B cell (primary cell): Measurements from ENCODE around the gene PSTPIP1. TPM values are rescaled to one million over a fixed set of nuclear protein-coding genes. Genes with fewer than 3 reads are reported as not detected.
A peak's percentile ranks its signal among the peaks of the same experiment; 100 is the strongest.

Source experiments
- ATAC-seq: fragments of 200-7000 bp; cut with Tn5 transposase; one replicate; pipeline ENCODE4 v1.10.0; 2021; ENCODE audit warnings: low read depth, mild to moderate bottlenecking, moderate number of reproducible peaks, moderate library complexity
- CTCF ChIA-PET: fragments of 350-600 bp; sonication (Branson Sonifier 250); formaldehyde crosslinking; loops from one replicate; lab custom pipeline; 2021; ENCODE audit warnings: antibody characterized with exemption, inconsistent platforms; lab: Charles Lee
- POLR2A ChIA-PET: fragments of 350-600 bp; sonication (Branson Sonifier 250); formaldehyde crosslinking; loops from one replicate; lab custom pipeline; 2021; ENCODE audit warnings: antibody characterized with exemption; lab: Charles Lee
- DNase-seq: peaks from one replicate; pipeline ENCODE4 v3.0.0; 2013
- H2AFZ ChIP-seq: 2 replicates; pipeline ENCODE4 v1.6.1; 2012; ENCODE audit warnings: mild to moderate bottlenecking, low read depth, low read length; ENCODE audit not compliant: insufficient read depth, poor library complexity, severe bottlenecking
- H3K27ac ChIP-seq, 2 donors: 1 replicate in 1 of 2; 2 replicates in 1 of 2; pipeline ENCODE4 v1.5.1; 2012 to 2013; ENCODE audit warnings: low read length in 2 of 2, mild to moderate bottlenecking in 2 of 2, moderate library complexity in 1 of 2
- H3K27me3 ChIP-seq, 4 experiments: fragments of 200-600 bp in 1 of 4; sonication (generic) in 1 of 4; replicated peaks in 1 of 4; 1 replicate in 2 of 4; 2 replicates in 2 of 4; pipeline versions ENCODE4 v1.6.1 to v1.7.0; 2013 to 2016; ENCODE audit warnings: low read length in 3 of 4, mild to moderate bottlenecking in 2 of 4, mixed read lengths in 1 of 4, moderate library complexity in 1 of 4; ENCODE audit not compliant: insufficient read depth in 4 of 4, control insufficient read depth in 3 of 4; ENCODE audit errors: control extremely low read depth in 1 of 4
- H3K36me3 ChIP-seq, 2 experiments: replicated peaks in 1 of 2; 1 replicate in 1 of 2; 2 replicates in 1 of 2; pipeline versions ENCODE4 v1.6.1 to v1.7.1; 2013; ENCODE audit warnings: low read length in 1 of 2; ENCODE audit not compliant: insufficient read depth in 2 of 2, control insufficient read depth in 1 of 2; ENCODE audit errors: control extremely low read depth in 1 of 2, extremely low read depth in 1 of 2
- H3K4me1 ChIP-seq, 2 donors: fragments of 200-600 bp in 1 of 2; sonication (generic) in 1 of 2; 1 replicate in 1 of 2; 2 replicates in 1 of 2; pipeline versions ENCODE4 v1.5.1 to v1.6.1; 2013 to 2017; ENCODE audit warnings: low read length in 2 of 2; ENCODE audit not compliant: control insufficient read depth in 2 of 2, insufficient read depth in 2 of 2
- H3K4me2 ChIP-seq: replicated peaks from 2 replicates; pipeline ENCODE3; 2012; ENCODE audit warnings: mild to moderate bottlenecking, low read depth, low read length; ENCODE audit not compliant: poor library complexity, severe bottlenecking
- H3K4me3 ChIP-seq, 5 experiments: fragments of 200-600 bp in 1 of 5; sonication (generic) in 1 of 5; 1 replicate in 3 of 5; 2 replicates in 2 of 5; pipeline versions ENCODE4 v1.5.1 to v1.7.0; 2011 to 2016; ENCODE audit warnings: low read length in 4 of 5, mild to moderate bottlenecking in 4 of 5, low read depth in 2 of 5, control low read depth in 1 of 5, moderate library complexity in 1 of 5; ENCODE audit not compliant: insufficient read depth in 1 of 5; ENCODE audit errors: control extremely low read depth in 1 of 5, extremely low read depth in 1 of 5
- H3K79me2 ChIP-seq: fragments of 200-600 bp; sonication (generic); one replicate; pipeline ENCODE4 v1.6.0; 2016; ENCODE audit warnings: low read length; ENCODE audit not compliant: control insufficient read depth, insufficient read depth
- H3K9ac ChIP-seq: fragments of 200-600 bp; sonication (generic); 2 replicates; pipeline ENCODE4 v1.6.1; 2017; ENCODE audit warnings: mild to moderate bottlenecking, low read length, moderate library complexity
- H3K9me3 ChIP-seq, 3 donors: one replicate each; pipeline versions ENCODE4 v1.6.1 to v1.7.1; 2013; ENCODE audit warnings: low read length in 2 of 3; ENCODE audit not compliant: control insufficient read depth in 2 of 3, insufficient read depth in 1 of 3; ENCODE audit errors: control extremely low read depth in 1 of 3
- H4K20me1 ChIP-seq: 2 replicates; pipeline ENCODE4 v1.6.0; 2012; ENCODE audit warnings: mild to moderate bottlenecking, low read length; ENCODE audit not compliant: insufficient read depth, control insufficient read depth, poor library complexity, severe bottlenecking
- H3K27ac Mint-ChIP-seq: one replicate; pipeline ENCODE4 v1.8.0; 2021; ENCODE audit warnings: mixed read lengths
- H3K27me3 Mint-ChIP-seq: one replicate; pipeline ENCODE4 v1.8.0; 2021; ENCODE audit warnings: mixed read lengths
- H3K4me1 Mint-ChIP-seq: one replicate; pipeline ENCODE4 v1.8.0; 2021; ENCODE audit warnings: mixed read lengths
- H3K4me3 Mint-ChIP-seq: one replicate; pipeline ENCODE4 v1.8.0; 2021; ENCODE audit warnings: mixed read lengths
- H3K9me3 Mint-ChIP-seq: one replicate; pipeline ENCODE4 v1.8.0; 2022; ENCODE audit warnings: mixed read lengths; ENCODE audit not compliant: insufficient read depth
- CTCF ChIP-seq: fragments of 200-600 bp; IDR thresholded peaks from one replicate; pipeline ENCODE4 v1.8.0; 2022; ENCODE audit warnings: antibody characterized with exemption, mild to moderate bottlenecking
- EZH2 ChIP-seq: IDR thresholded peaks from 2 replicates; pipeline ENCODE4 v1.6.1; 2012; ENCODE audit warnings: borderline replicate concordance, low read depth, mild to moderate bottlenecking, moderate library complexity, low read length; ENCODE audit not compliant: insufficient read depth, poor library complexity, severe bottlenecking
- WGBS: methylation state at CpG from one replicate; pipeline ENCODE4 v1.1.5; 2013; ENCODE audit warnings: missing lambda C conversion rate; ENCODE audit not compliant: insufficient coverage; 5-methylcytosine and 5-hydroxymethylcytosine counted together
- intact Hi-C: fragments of 100-400 bp; cut with micrococcal nuclease; formaldehyde crosslinking; loops from one replicate; pipeline ENCODE4 v1.10.0; 2022
- polyA plus RNA-seq: library from polyadenylated mRNA; depleted of rRNA; stranded (reverse); fragments of >200 nt; gene quantifications from 2 replicates; pipeline ENCODE4 v1.2.3, GENCODE V29; 2012
- total RNA-seq, 2 donors: library from RNA; stranded (reverse); fragments of 120-200 nt in 1 of 2; gene quantifications; 1 replicate in 1 of 2; 2 replicates in 1 of 2; pipeline versions ENCODE4 v1.2.3 to v1.2.4, GENCODE V29; 2013 to 2022

PSTPIP1 gene
- total and polyA plus RNA-seq, 2 donors (not counting 1 experiment from before 2014, with no cell fraction given): 69.0 to 79.3 TPM

- CTCF ChIA-PET: interaction anchor here (0.8 to 2.2 kb wide), 2 partner anchors 47 to 55 kb away, joined by 3 to 11 read pairs; no protein-coding TSS in a partner anchor
- Histone ChIP-seq H2AFZ (no peak overlapping the region), H4K20me1 (no peaks in the 10 kb centered on the region), H3K9ac (no peak overlapping the region), H3K36me3 (no peaks in the 10 kb centered on the region), H3K27me3 (peaks cover 0 to 10% (median 0%) of the 10 kb centered on the region in 4 experiments), H3K4me3 (no peak overlapping the region), H3K79me2 (no peaks in the 10 kb centered on the region), H3K27ac (no peak overlapping the region), H3K4me1 (peaks cover 3 to 6% of the 10 kb centered on the region in 2 donors), H3K4me2 (no peak overlapping the region), H3K9me3 (peaks cover 0 to 11% (median 0%) of the 10 kb centered on the region in 3 donors)
- Mint-ChIP-seq H3K27me3 (peaks cover 4% of the 10 kb centered on the region), H3K9me3 (no peaks in the 10 kb centered on the region), H3K27ac (no peak overlapping the region), H3K4me3 (no peak overlapping the region), H3K4me1 (peaks cover 3% of the 10 kb centered on the region)
- 100% methylated on average over 1 of the region's 1 CpG for WGBS
- no peak for TF ChIP-seq EZH2
- no peak for TF ChIP-seq CTCF
- POLR2A ChIA-PET: no interaction called here
- no peak for DNase-seq
- intact Hi-C loops: no loop called here
- no peak for ATAC-seq
Measured at GRCh38 chr15:76976141-76976540, 18.8 kb upstream of the PSTPIP1 start.

GRCh38 chr15:76976572-76977270 is 18.2 kb upstream of the PSTPIP1 start:
- ATAC-seq (no peak), DNase-seq (peak; percentile 20)
- Mint-ChIP-seq H3K9me3 (no peaks in the 10 kb centered on the region), H3K27me3 (peaks cover 4% of the 10 kb centered on the region), H3K4me3 (no peak overlapping the region), H3K4me1 (peaks cover 3% of the 10 kb centered on the region), H3K27ac (no peak overlapping the region)
- Histone ChIP-seq H3K36me3 (no peaks in the 10 kb centered on the region), H3K27me3 (peaks cover 0 to 10% (median 0%) of the 10 kb centered on the region in 4 experiments), H3K4me1 (peaks cover 3 to 6% of the 10 kb centered on the region in 2 donors), H2AFZ (no peak overlapping the region), H3K27ac (no peak overlapping the region), H3K79me2 (no peaks in the 10 kb centered on the region), H3K4me2 (no peak overlapping the region), H3K9me3 (peaks cover 0 to 11% (median 0%) of the 10 kb centered on the region in 3 donors), H3K4me3 (no peak overlapping the region), H4K20me1 (no peaks in the 10 kb centered on the region), H3K9ac (no peak overlapping the region)
- ChIA-PET POLR2A (no interaction called here), CTCF (interaction anchor here (0.8 to 2.2 kb wide), 2 partner anchors 54 to 60 kb away, joined by 4 to 11 read pairs; no protein-coding TSS in a partner anchor)
- WGBS: 89% methylated on average over 1 of the region's 5 CpGs
- TF ChIP-seq CTCF: no peak
- TF ChIP-seq EZH2: no peak
- intact Hi-C loops: no loop called here
